ENCODE measurements around the gene PLCL2.

Gene PLCL2

DNA sequence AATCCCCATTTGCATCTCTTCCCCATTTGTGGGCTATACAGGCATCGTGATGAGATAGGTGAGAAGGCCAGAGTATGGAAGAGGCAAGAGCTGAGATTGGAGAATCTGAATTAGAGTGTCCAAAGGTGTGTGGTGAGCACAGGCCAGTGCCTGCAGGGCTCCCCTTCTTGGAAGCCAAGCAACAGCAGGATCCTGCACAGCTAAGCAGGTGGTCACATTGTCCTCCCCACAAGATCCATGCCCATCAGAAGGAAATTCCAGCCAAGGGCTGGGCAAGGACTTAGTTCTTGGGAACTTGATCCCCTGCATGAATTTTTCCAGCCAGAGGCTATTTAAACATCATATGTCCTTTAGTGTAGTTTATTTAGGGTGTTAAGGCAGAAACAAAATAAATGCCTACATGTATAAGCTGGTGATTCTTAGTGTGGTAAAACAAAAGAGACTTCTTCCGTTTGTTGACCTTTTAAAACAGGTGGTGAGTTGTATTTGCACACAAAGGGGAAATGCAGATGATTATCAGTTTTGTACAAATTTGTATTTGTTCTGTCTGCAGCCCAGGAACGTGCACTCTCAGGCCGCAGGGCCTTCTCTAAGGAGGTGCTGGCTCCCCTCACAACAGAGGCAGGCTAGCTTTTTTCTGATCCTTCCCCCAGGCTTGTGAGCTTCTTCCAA lies 110.2 kb downstream of the PLCL2 start:
- Histone ChIP-seq H3F3A (ENCODE audit: insufficient read depth, low read length) (no peaks in the 10 kb centered on the region), H3K4me1 (ENCODE audit: insufficient read depth, low read length, severe bottlenecking) (no peaks in the 10 kb centered on the region), H3K4me2 (ENCODE audit: low read length) (no peak overlapping the region), H3K9me2 (ENCODE audit: low read depth, low read length) (no peaks in the 10 kb centered on the region), H3K79me2 (ENCODE audit: insufficient read depth, low read length) (peaks cover 90% of the 10 kb centered on the region), H4K20me1 (ENCODE audit: insufficient read depth, low read length) (no peaks in the 10 kb centered on the region), H3K9me3 (ENCODE audit: low read length) (no peaks in the 10 kb centered on the region), H3K9ac (ENCODE audit: low read length) (no peak overlapping the region), H2AFZ (ENCODE audit: low read length) (no peak overlapping the region), H3K27ac (ENCODE audit: low read depth, low read length, poor library complexity, severe bottlenecking) (no peak overlapping the region), H3K36me3 (ENCODE audit: insufficient read depth, low read length) (no peaks in the 10 kb centered on the region), H3K27me3 (ENCODE audit: insufficient read depth, low read length) (no peaks in the 10 kb centered on the region), H3K4me3 (ENCODE audit: low read depth, low read length, poor library complexity, severe bottlenecking) (no peak overlapping the region)
- TF ChIP-seq, protein P1, sequence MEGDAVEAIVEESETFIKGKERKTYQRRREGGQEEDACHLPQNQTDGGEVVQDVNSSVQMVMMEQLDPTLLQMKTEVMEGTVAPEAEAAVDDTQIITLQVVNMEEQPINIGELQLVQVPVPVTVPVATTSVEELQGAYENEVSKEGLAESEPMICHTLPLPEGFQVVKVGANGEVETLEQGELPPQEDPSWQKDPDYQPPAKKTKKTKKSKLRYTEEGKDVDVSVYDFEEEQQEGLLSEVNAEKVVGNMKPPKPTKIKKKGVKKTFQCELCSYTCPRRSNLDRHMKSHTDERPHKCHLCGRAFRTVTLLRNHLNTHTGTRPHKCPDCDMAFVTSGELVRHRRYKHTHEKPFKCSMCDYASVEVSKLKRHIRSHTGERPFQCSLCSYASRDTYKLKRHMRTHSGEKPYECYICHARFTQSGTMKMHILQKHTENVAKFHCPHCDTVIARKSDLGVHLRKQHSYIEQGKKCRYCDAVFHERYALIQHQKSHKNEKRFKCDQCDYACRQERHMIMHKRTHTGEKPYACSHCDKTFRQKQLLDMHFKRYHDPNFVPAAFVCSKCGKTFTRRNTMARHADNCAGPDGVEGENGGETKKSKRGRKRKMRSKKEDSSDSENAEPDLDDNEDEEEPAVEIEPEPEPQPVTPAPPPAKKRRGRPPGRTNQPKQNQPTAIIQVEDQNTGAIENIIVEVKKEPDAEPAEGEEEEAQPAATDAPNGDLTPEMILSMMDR (IDR thresholded peaks at IDR 0.05; ENCODE audit: low read length) = no peak
- no peak for TF ChIP-seq EZH2 (IDR thresholded peaks at IDR 0.05; ENCODE audit: borderline replicate concordance, low read length)

DNA sequence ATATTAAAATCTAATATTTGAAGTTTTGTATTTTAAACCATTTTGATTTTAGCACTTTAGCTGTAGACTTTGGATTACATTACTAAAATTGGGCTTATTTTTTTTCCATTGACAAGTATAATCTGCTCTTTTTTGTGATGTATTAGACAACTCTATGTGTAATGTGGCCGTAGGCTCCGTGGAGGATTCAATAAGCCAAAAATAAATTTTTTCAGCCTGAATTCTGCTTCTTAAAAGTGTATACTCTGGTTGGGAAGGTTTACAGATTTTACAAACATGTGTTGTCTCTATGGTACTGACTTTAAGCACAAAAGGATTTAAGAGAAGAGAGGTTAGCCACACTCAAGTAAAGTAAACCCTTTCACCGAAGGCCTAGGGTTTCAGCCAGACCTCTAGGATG lies 110.8 kb downstream of the PLCL2 start:
- no peaks in the 10 kb centered on the region for H3F3A ChIP-seq (ENCODE audit: insufficient read depth, low read length)
- no peaks in the 10 kb centered on the region for H3K9me2 ChIP-seq (ENCODE audit: low read depth, low read length)
- H3K27me3 ChIP-seq (ENCODE audit: insufficient read depth, low read length) = no peaks in the 10 kb centered on the region
- no peak overlapping the region for H3K4me2 ChIP-seq (ENCODE audit: low read length)
- H3K36me3 ChIP-seq (ENCODE audit: insufficient read depth, low read length) = no peaks in the 10 kb centered on the region
- H3K27ac ChIP-seq (ENCODE audit: low read depth, low read length, poor library complexity, severe bottlenecking) = no peak overlapping the region
- no peaks in the 10 kb centered on the region for H3K9me3 ChIP-seq (ENCODE audit: low read length)
- no peak overlapping the region for H2AFZ ChIP-seq (ENCODE audit: low read length)
- no peaks in the 10 kb centered on the region for H4K20me1 ChIP-seq (ENCODE audit: insufficient read depth, low read length)
- TF ChIP-seq EZH2 (IDR thresholded peaks at IDR 0.05; ENCODE audit: borderline replicate concordance, low read length) = no peak
- TF ChIP-seq, protein P1 (IDR thresholded peaks at IDR 0.05; ENCODE audit: low read length) = no peak
- no peak overlapping the region for H3K4me3 ChIP-seq (ENCODE audit: low read depth, low read length, poor library complexity, severe bottlenecking)
- no peak overlapping the region for H3K9ac ChIP-seq (ENCODE audit: low read length)
- H3K79me2 ChIP-seq (ENCODE audit: insufficient read depth, low read length) = peaks cover 90% of the 10 kb centered on the region
- H3K4me1 ChIP-seq (ENCODE audit: insufficient read depth, low read length, severe bottlenecking) = no peaks in the 10 kb centered on the region

DNA sequence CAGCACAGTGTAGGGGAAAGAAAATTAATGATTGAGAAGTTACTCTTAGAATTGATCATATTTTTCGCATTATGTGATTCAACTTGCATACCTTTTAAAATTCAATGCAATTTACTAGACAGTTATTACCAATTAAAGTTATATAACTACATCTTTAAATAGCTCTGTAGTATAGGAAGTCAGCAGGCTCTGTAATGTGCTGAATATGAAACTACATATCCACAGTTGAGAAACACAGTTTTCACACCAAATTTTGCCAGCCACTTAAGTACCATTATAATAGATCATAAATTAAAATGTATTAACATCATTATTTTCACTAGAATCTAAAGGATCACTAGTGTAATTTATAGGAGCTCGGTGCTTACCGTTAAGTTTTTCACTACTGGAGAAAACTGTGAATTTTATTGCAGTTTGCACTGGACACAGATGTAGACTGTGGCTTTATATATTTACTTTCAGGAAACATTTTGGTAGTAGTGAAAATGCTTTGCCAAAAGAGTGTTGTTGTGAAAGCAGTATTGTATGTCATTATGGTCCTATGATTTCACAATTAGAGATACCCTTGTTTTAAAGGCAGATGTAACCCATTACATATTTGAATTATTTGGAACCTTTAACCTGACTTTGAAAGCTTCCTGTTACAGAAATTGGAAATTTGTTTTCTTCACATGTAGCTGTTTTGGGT lies 113.6 kb downstream of the PLCL2 start:
- Histone ChIP-seq H3K9me2 (ENCODE audit: low read depth, low read length) (no peaks in the 10 kb centered on the region), H3K27ac (ENCODE audit: low read depth, low read length, poor library complexity, severe bottlenecking) (no peak overlapping the region), H3K4me2 (ENCODE audit: low read length) (no peak overlapping the region), H3K4me1 (ENCODE audit: insufficient read depth, low read length, severe bottlenecking) (no peaks in the 10 kb centered on the region), H3K36me3 (ENCODE audit: insufficient read depth, low read length) (no peaks in the 10 kb centered on the region), H3K79me2 (ENCODE audit: insufficient read depth, low read length) (peaks cover 96% of the 10 kb centered on the region), H3K9me3 (ENCODE audit: low read length) (peaks cover 8% of the 10 kb centered on the region), H2AFZ (ENCODE audit: low read length) (no peak overlapping the region), H4K20me1 (ENCODE audit: insufficient read depth, low read length) (no peaks in the 10 kb centered on the region), H3K4me3 (ENCODE audit: low read depth, low read length, poor library complexity, severe bottlenecking) (no peak overlapping the region), H3K9ac (ENCODE audit: low read length) (no peak overlapping the region), H3F3A (ENCODE audit: insufficient read depth, low read length) (no peaks in the 10 kb centered on the region), H3K27me3 (ENCODE audit: insufficient read depth, low read length) (no peaks in the 10 kb centered on the region)
- TF ChIP-seq EZH2 (IDR thresholded peaks at IDR 0.05; ENCODE audit: borderline replicate concordance, low read length) = no peak
- TF ChIP-seq, protein P1 (IDR thresholded peaks at IDR 0.05; ENCODE audit: low read length) = no peak

Measured in OCI-LY1 (cell line).